Mesenchymal stem cell (in vitro differentiated cells and primary cell): ENCODE measurements around the gene NPPB.

Experiments
- DNase-seq: peaks from one replicate; pipeline ENCODE4 v3.0.0-alpha.2; 2013
- H2AFZ ChIP-seq: one replicate; pipeline ENCODE4 v1.6.1; 2013; ENCODE audit warnings: low read depth, mild to moderate bottlenecking, control low read depth, inconsistent platforms, low read length, moderate library complexity
- H2AK5ac ChIP-seq: 2 replicates; pipeline ENCODE4 v1.6.1; 2013; ENCODE audit warnings: low read length, moderate library complexity, mild to moderate bottlenecking, inconsistent platforms; ENCODE audit not compliant: severe bottlenecking
- H2BK120ac ChIP-seq: one replicate; pipeline ENCODE4 v1.6.1; 2013; ENCODE audit warnings: low read depth, mild to moderate bottlenecking, inconsistent platforms, low read length, moderate library complexity
- H2BK12ac ChIP-seq, 2 experiments: one replicate each; pipeline ENCODE4 v1.6.1; 2013; ENCODE audit warnings: inconsistent platforms in 2 of 2, low read length in 2 of 2, mild to moderate bottlenecking in 2 of 2, moderate library complexity in 2 of 2, control low read depth in 1 of 2
- H2BK15ac ChIP-seq: one replicate; pipeline ENCODE4 v1.6.1; 2013; ENCODE audit warnings: mild to moderate bottlenecking, low read depth, inconsistent platforms; ENCODE audit not compliant: poor library complexity, severe bottlenecking
- H2BK5ac ChIP-seq: 2 replicates; pipeline ENCODE4 v1.6.1; 2013; ENCODE audit warnings: low read depth, mild to moderate bottlenecking, low read length, control low read depth, inconsistent platforms; ENCODE audit not compliant: poor library complexity, severe bottlenecking
- H3K14ac ChIP-seq, 2 experiments: one replicate each; pipeline ENCODE4 v1.6.1; 2013; ENCODE audit warnings: inconsistent platforms in 2 of 2, low read length in 2 of 2, control low read depth in 1 of 2, mild to moderate bottlenecking in 1 of 2, moderate library complexity in 1 of 2
- H3K18ac ChIP-seq, 2 experiments: one replicate each; pipeline ENCODE4 v1.6.1; 2013; ENCODE audit warnings: inconsistent platforms in 2 of 2, low read length in 2 of 2, control low read depth in 1 of 2, low read depth in 1 of 2, mild to moderate bottlenecking in 1 of 2
- H3K23ac ChIP-seq, 2 experiments: one replicate each; pipeline ENCODE4 v1.6.1; 2013; ENCODE audit warnings: inconsistent platforms in 2 of 2, low read length in 2 of 2, mild to moderate bottlenecking in 2 of 2, moderate library complexity in 2 of 2, control low read depth in 1 of 2
- H3K27ac ChIP-seq: 2 replicates; pipeline ENCODE4 v1.5.1; 2013; ENCODE audit warnings: mild to moderate bottlenecking, moderate library complexity, low read length, control low read depth, inconsistent platforms; ENCODE audit not compliant: poor library complexity, severe bottlenecking
- H3K27me3 ChIP-seq, 2 experiments: 2 replicates each; pipeline versions ENCODE4 v1.6.1 to v1.7.0; 2013; ENCODE audit warnings: low read length in 2 of 2, mild to moderate bottlenecking in 2 of 2, moderate library complexity in 2 of 2, control low read depth in 1 of 2, inconsistent platforms in 1 of 2; ENCODE audit not compliant: control insufficient read depth in 1 of 2, insufficient read depth in 1 of 2
- H3K36me3 ChIP-seq, 2 experiments: 2 replicates each; pipeline versions ENCODE4 v1.6.1 to v1.7.0; 2013; ENCODE audit warnings: low read length in 2 of 2, control low read depth in 1 of 2, inconsistent platforms in 1 of 2, low read depth in 1 of 2, mild to moderate bottlenecking in 1 of 2; ENCODE audit not compliant: insufficient read depth in 2 of 2, control insufficient read depth in 1 of 2
- H3K4ac ChIP-seq, 2 experiments: one replicate each; pipeline ENCODE4 v1.6.1; 2013; ENCODE audit warnings: inconsistent platforms in 2 of 2, low read length in 2 of 2, mild to moderate bottlenecking in 2 of 2, moderate library complexity in 2 of 2, control low read depth in 1 of 2, low read depth in 1 of 2
- H3K4me1 ChIP-seq: 2 replicates; pipeline ENCODE4 v1.6.1; 2013; ENCODE audit warnings: low read depth, low read length, control low read depth; ENCODE audit not compliant: control insufficient read depth, insufficient read depth
- H3K4me2 ChIP-seq: 2 replicates; pipeline ENCODE4 v1.6.1; 2013; ENCODE audit warnings: low read length, mild to moderate bottlenecking, inconsistent platforms; ENCODE audit not compliant: poor library complexity, severe bottlenecking
- H3K4me3 ChIP-seq, 2 experiments: 2 replicates each; pipeline versions ENCODE4 v1.5.1 to v1.7.0; 2013; ENCODE audit warnings: low read length in 2 of 2, mild to moderate bottlenecking in 2 of 2, control low read depth in 1 of 2, low read depth in 1 of 2; ENCODE audit not compliant: insufficient read depth in 1 of 2
- H3K79me1 ChIP-seq: replicated peaks from 2 replicates; pipeline ENCODE4 v1.6.1; 2013; ENCODE audit warnings: mild to moderate bottlenecking, control low read depth, low read length, inconsistent platforms; ENCODE audit not compliant: poor library complexity, severe bottlenecking
- H3K9ac ChIP-seq: 2 replicates; pipeline ENCODE4 v1.7.0; 2013; ENCODE audit warnings: mild to moderate bottlenecking, low read length, moderate library complexity
- H3K9me3 ChIP-seq: 2 replicates; pipeline ENCODE4 v1.7.0; 2013; ENCODE audit warnings: mild to moderate bottlenecking, low read length; ENCODE audit not compliant: control insufficient read depth
- H4K8ac ChIP-seq: one replicate; pipeline ENCODE4 v1.6.1; 2013; ENCODE audit warnings: inconsistent platforms, mild to moderate bottlenecking, low read length, moderate library complexity
- H4K91ac ChIP-seq: one replicate; pipeline ENCODE4 v1.6.1; 2013; ENCODE audit warnings: mild to moderate bottlenecking, low read length, inconsistent platforms
- WGBS: methylation state at CpG from one replicate; pipeline ENCODE4 v1.1.7; 2013; ENCODE audit warnings: mixed read lengths; 5-methylcytosine and 5-hydroxymethylcytosine counted together

Gene NPPB

DNA sequence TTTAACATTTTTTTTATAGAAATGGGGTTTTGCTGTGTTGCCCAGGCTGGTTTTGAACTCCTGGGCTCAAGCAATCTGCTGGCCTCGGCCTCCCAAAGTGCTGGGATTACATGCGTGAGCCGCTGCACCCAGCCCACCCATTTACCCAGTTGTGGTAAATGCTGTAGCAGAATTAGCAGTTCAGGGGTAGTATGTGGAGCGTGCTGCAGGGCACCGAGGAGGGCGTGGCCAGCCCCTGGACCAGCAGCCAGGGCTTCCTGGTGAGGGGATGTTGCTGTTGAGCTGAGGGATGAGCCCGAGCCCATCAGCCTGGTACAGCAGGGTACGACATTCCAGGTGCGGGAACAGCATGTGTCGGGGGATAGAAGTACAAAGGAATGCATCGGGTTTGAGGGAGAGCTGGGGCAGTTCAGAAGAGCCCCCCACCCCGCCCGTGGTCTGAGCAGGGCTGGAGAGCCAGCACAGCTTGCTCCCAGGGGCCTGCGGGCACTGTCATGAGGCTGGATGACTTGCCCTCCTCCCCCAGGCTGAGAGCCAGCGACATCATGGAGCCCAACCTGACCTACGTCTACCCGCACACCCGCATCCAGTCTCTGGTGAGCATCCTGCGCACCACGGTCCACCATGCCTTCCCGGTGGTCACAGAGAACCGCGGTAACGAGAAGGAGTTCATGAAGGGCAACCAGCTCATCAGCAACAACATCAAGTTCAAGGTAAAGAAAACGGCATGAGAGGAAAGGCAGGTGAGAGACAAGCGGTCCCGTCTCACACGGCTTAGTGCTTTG, 23.1 kb downstream of the NPPB start:
- Histone ChIP-seq H3K9ac (no peak overlapping the region), H3K23ac (no peak overlapping the region), H3K14ac (no peak overlapping the region), H3K79me1 (peaks cover 18% of the 10 kb centered on the region), H3K4me2 (no peak overlapping the region), H3K4ac (no peak overlapping the region), H2BK12ac (no peak overlapping the region), H2BK15ac (no peak overlapping the region), H2AFZ (no peak overlapping the region), H2BK5ac (no peak overlapping the region), H3K27me3 (no peaks in the 10 kb centered on the region), H4K8ac (peak overlapping the region; percentile 12), H3K4me1 (no peaks in the 10 kb centered on the region), H3K18ac (no peak overlapping the region), H3K4me3 (no peak overlapping the region), H3K9me3 (no peaks in the 10 kb centered on the region), H2BK120ac (no peak overlapping the region), H4K91ac (peak overlapping the region; percentile 6), H3K27ac (no peak overlapping the region), H3K36me3 (peaks cover 79 to 96% of the 10 kb centered on the region in 2 experiments), H2AK5ac (no peak overlapping the region)
- no peak for DNase-seq
- WGBS, result 97% methylated on average over 28 of the region's 28 CpGs

DNA sequence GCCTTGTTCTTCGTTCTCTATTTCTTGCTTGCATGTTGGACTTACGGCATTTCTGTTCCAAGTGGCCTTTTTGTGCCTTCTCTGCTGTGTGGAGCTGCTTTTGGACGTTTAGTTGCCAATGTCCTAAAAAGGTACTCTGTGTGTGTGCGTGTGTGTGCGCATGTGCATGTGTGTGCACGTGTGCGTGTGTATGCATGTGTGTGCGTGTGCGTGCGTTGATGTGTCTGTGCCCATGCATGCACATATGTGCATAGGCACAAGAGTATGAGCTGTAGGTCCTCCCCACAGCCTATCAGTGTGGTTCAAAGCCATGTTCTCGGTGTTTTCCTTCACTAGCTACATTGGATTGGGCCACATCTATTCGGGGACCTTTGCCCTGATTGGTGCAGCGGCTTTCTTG, 24.8 kb downstream of the NPPB start:
- H3K36me3 ChIP-seq, result peaks cover 75 to 95% of the 10 kb centered on the region in 2 experiments
- H2AFZ ChIP-seq, result no peak overlapping the region
- H2BK15ac ChIP-seq, result no peak overlapping the region
- WGBS, result 98% methylated on average over 13 of the region's 13 CpGs
- no peak overlapping the region for H3K4ac ChIP-seq
- H4K8ac ChIP-seq, result peak overlapping the region; percentile 53
- DNase-seq, result no peak
- no peak overlapping the region for H3K4me2 ChIP-seq
- H3K4me1 ChIP-seq, result no peaks in the 10 kb centered on the region
- no peak overlapping the region for H2BK5ac ChIP-seq
- no peaks in the 10 kb centered on the region for H3K9me3 ChIP-seq
- H2BK120ac ChIP-seq, result no peak overlapping the region
- no peaks in the 10 kb centered on the region for H3K27me3 ChIP-seq
- H2BK12ac ChIP-seq, result no peak overlapping the region
- no peak overlapping the region for H2AK5ac ChIP-seq
- no peak overlapping the region for H3K9ac ChIP-seq
- no peak overlapping the region for H3K18ac ChIP-seq
- peaks cover 21% of the 10 kb centered on the region for H3K79me1 ChIP-seq
- no peak overlapping the region for H4K91ac ChIP-seq
- no peak overlapping the region for H3K4me3 ChIP-seq
- no peak overlapping the region for H3K14ac ChIP-seq
- H3K23ac ChIP-seq, result no peak overlapping the region
- no peak overlapping the region for H3K27ac ChIP-seq

DNA sequence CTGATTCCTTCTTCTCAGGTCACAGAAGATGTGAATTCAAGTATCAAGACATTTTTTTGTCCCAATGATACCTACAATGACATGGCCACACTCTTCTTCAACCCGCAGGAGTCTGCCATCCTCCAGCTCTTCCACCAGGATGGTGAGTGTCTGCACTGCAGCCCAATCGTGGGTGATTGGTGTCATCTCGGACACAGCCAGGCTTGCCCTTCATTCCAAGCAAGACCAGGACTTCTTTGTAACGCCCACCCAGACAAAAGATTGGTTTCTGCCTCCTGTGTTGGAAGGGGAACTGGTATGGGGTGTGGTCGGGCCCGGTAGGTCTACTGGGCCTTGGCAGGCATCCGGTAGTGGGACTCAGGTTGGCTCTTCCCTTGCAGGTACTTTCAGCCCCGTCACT, 25.2 kb downstream of the NPPB start:
- H3K4me3 ChIP-seq, result no peak overlapping the region
- H4K91ac ChIP-seq, result no peak overlapping the region
- no peak overlapping the region for H2BK15ac ChIP-seq
- H3K4ac ChIP-seq, result no peak overlapping the region
- no peaks in the 10 kb centered on the region for H3K4me1 ChIP-seq
- H3K36me3 ChIP-seq, result peaks cover 77 to 95% of the 10 kb centered on the region in 2 experiments
- H3K14ac ChIP-seq, result no peak overlapping the region
- DNase-seq, result no peak
- H3K23ac ChIP-seq, result no peak overlapping the region
- H3K27ac ChIP-seq, result no peak overlapping the region
- no peak overlapping the region for H2AK5ac ChIP-seq
- H2BK5ac ChIP-seq, result no peak overlapping the region
- no peak overlapping the region for H3K4me2 ChIP-seq
- no peaks in the 10 kb centered on the region for H3K9me3 ChIP-seq
- 97% methylated on average over 8 of the region's 8 CpGs for WGBS
- no peak overlapping the region for H2BK120ac ChIP-seq
- H2AFZ ChIP-seq, result no peak overlapping the region
- no peak overlapping the region for H2BK12ac ChIP-seq
- H4K8ac ChIP-seq, result no peak overlapping the region
- H3K18ac ChIP-seq, result no peak overlapping the region
- peaks cover 20% of the 10 kb centered on the region for H3K79me1 ChIP-seq
- no peak overlapping the region for H3K9ac ChIP-seq
- no peaks in the 10 kb centered on the region for H3K27me3 ChIP-seq

DNA sequence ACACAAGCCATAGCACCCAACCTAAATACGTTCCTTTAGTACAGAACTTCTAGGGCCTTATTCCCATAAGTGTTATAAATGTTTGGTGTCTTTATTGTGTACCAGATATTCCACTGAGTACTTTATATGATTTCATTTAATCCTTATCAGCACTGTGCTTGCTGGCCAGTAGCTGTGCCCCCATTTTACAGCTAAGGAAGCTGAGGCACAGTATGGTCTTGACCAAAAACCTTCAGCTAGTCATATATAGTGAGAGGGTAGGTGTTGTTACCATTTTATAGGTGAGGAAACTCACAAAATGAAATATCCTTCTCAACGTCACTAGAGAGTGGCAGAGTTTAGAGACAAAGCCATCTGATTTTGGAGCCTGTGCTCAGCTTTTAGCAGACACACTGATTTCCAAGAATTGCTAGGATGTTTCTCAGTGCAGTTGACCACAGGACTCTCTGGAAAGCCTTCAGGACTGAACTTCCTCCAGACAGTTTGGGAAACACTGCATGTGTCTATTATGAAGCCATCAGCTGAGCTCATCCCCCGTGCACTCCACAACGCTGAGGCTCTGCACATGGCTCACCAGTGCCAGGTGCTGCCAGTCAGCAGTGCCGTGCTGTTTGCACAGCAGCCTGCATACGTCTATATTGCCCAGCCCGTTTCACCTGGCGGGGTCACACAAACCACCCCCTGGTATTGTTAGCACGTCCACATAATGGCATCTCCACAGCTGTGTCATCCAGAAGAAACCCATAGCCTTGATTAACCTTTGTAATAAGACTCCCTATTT, 26.6 kb downstream of the NPPB start:
- Histone ChIP-seq H2BK12ac (no peak overlapping the region), H3K27me3 (no peaks in the 10 kb centered on the region), H3K4me1 (no peaks in the 10 kb centered on the region), H3K23ac (no peak overlapping the region), H2AK5ac (no peak overlapping the region), H2BK5ac (no peak overlapping the region), H3K36me3 (peaks cover 77 to 95% of the 10 kb centered on the region in 2 experiments), H3K9ac (no peak overlapping the region), H4K8ac (no peak overlapping the region), H3K18ac (no peak overlapping the region), H3K4me2 (no peak overlapping the region), H3K14ac (no peak overlapping the region), H3K4ac (no peak overlapping the region), H2AFZ (no peak overlapping the region), H3K27ac (no peak overlapping the region), H3K79me1 (peaks cover 20% of the 10 kb centered on the region), H3K9me3 (no peaks in the 10 kb centered on the region), H2BK15ac (no peak overlapping the region), H3K4me3 (no peak overlapping the region), H4K91ac (no peak overlapping the region), H2BK120ac (no peak overlapping the region)
- 90% methylated on average over 8 of the region's 9 CpGs for WGBS
- no peak for DNase-seq
